SJSA1 (cell line): ENCODE results near the gene ATXN7. TPM values are rescaled to one million over a fixed set of nuclear protein-coding genes. Genes with fewer than 3 reads are reported as not detected.

Experiments
- total RNA-seq: library from RNA; depleted of rRNA; stranded (reverse); fragments of >200 nt; shearing (Covaris generic); gene quantifications from 2 replicates; pipeline ENCODE4 v1.2.3, GENCODE V29; 2014; rRNA removed

ATXN7 gene
- total RNA-seq, 1 experiment from 2014 or later, result 7.1 TPM

Other genes with a start within 250 kb of the ATXN7 start
- gene SNTN, start 211.2 kb upstream of the ATXN7 start, total RNA-seq, result not detected in 2 replicates
- gene C3orf49, start 44.6 kb upstream of the ATXN7 start, total RNA-seq, result not detected in 2 replicates
- 86.2 and 140 TPM in 2 replicates for gene THOC7, start 62 bp upstream of the ATXN7 start, total RNA-seq
- not detected in 2 replicates for gene SCAANT1, start 48.5 kb downstream of the ATXN7 start, total RNA-seq
- 135 and 139 TPM in 2 replicates for gene PSMD6, start 159.6 kb downstream of the ATXN7 start, total RNA-seq